Measurements from ENCODE around the gene GCHFR. TPM values are rescaled to one million over a fixed set of nuclear protein-coding genes. Genes with fewer than 3 reads are reported as not detected.

GCHFR gene
- total RNA-seq, 1 donor from 2014 or later: 12.6 TPM

- no peak overlapping the region for H3K4me3 Mint-ChIP-seq
- no peak for DNase-seq (ENCODE audit: low spot score in 2 of 2, unreplicated experiment in 2 of 2)
- no peaks in the 10 kb centered on the region for H3K4me1 Mint-ChIP-seq
- no peaks in the 10 kb centered on the region for H3K9me3 Mint-ChIP-seq
- no peak overlapping the region for H3K27ac Mint-ChIP-seq
- no peak for TF ChIP-seq CTCF (IDR thresholded peaks at IDR 0.05; ENCODE audit: unreplicated experiment)
- H3K36me3 Mint-ChIP-seq: peaks cover 9% of the 10 kb centered on the region
- H3K27me3 Mint-ChIP-seq (ENCODE audit: low read depth): no peaks in the 10 kb centered on the region
Measured at GRCh38 chr15:40739854-40740253, 24.0 kb upstream of the GCHFR start.

GRCh38 chr15:40743485-40743901, 20.4 kb upstream of the GCHFR start:
- H3K27me3 Mint-ChIP-seq (ENCODE audit: low read depth): no peaks in the 10 kb centered on the region
- DNase-seq (ENCODE audit: low spot score in 2 of 2, unreplicated experiment in 2 of 2): no peak
- H3K4me1 Mint-ChIP-seq: no peaks in the 10 kb centered on the region
- no peak overlapping the region for H3K4me3 Mint-ChIP-seq
- no peaks in the 10 kb centered on the region for H3K9me3 Mint-ChIP-seq
- no peak overlapping the region for H3K27ac Mint-ChIP-seq
- TF ChIP-seq CTCF (IDR thresholded peaks at IDR 0.05; ENCODE audit: unreplicated experiment): no peak
- H3K36me3 Mint-ChIP-seq: peaks cover 6% of the 10 kb centered on the region

GRCh38 chr15:40743921-40744814, 19.7 kb upstream of the GCHFR start:
- Mint-ChIP-seq H3K36me3 (peaks cover 6% of the 10 kb centered on the region), H3K27ac (no peak overlapping the region), H3K4me1 (no peaks in the 10 kb centered on the region), H3K27me3 (ENCODE audit: low read depth) (no peaks in the 10 kb centered on the region), H3K4me3 (no peak overlapping the region), H3K9me3 (no peaks in the 10 kb centered on the region)
- DNase-seq (ENCODE audit: low spot score in 2 of 2, unreplicated experiment in 2 of 2): no peak
- TF ChIP-seq CTCF (IDR thresholded peaks at IDR 0.05; ENCODE audit: unreplicated experiment): no peak

GRCh38 chr15:40744815-40745152, 19.1 kb upstream of the GCHFR start:
- Mint-ChIP-seq H3K9me3 (no peaks in the 10 kb centered on the region), H3K36me3 (peaks cover 6% of the 10 kb centered on the region), H3K4me3 (no peak overlapping the region), H3K27me3 (ENCODE audit: low read depth) (no peaks in the 10 kb centered on the region), H3K27ac (no peak overlapping the region), H3K4me1 (no peaks in the 10 kb centered on the region)
- no peak for DNase-seq (ENCODE audit: low spot score in 2 of 2, unreplicated experiment in 2 of 2)
- no peak for TF ChIP-seq CTCF (IDR thresholded peaks at IDR 0.05; ENCODE audit: unreplicated experiment)

GRCh38 chr15:40746916-40747418, 16.9 kb upstream of the GCHFR start:
- Mint-ChIP-seq H3K27me3 (ENCODE audit: low read depth) (no peaks in the 10 kb centered on the region), H3K4me1 (no peaks in the 10 kb centered on the region)
- TF ChIP-seq CTCF (IDR thresholded peaks at IDR 0.05; ENCODE audit: unreplicated experiment): no peak

More at GRCh38 chr15:40746916-40747418, 16.9 kb upstream of the GCHFR start:
- no peak overlapping the region for H3K4me3 Mint-ChIP-seq
- H3K27ac Mint-ChIP-seq: no peak overlapping the region
- no peaks in the 10 kb centered on the region for H3K9me3 Mint-ChIP-seq
- peaks cover 6% of the 10 kb centered on the region for H3K36me3 Mint-ChIP-seq
- no peak for DNase-seq (ENCODE audit: low spot score in 2 of 2, unreplicated experiment in 2 of 2)
